H9 (cell line): ENCODE results near the gene NFKBIZ. TPM values are rescaled to one million over a fixed set of nuclear protein-coding genes. Genes with fewer than 3 reads are reported as not detected.

ENCODE experiments used
- DNase-seq: peaks from one replicate; pipeline ENCODE4 v3.0.0-alpha.2; 2017
- H2AFZ ChIP-seq: one replicate; pipeline ENCODE4 v1.6.1; 2013; ENCODE audit warnings: mild to moderate bottlenecking, low read length, control low read depth, moderate library complexity
- H2AK5ac ChIP-seq: 2 replicates; pipeline ENCODE4 v1.6.1; 2013; ENCODE audit warnings: low read length, control low read depth, mixed read lengths; ENCODE audit not compliant: insufficient read length
- H2BK120ac ChIP-seq: one replicate; pipeline ENCODE4 v1.6.1; 2013; ENCODE audit warnings: low read depth, mild to moderate bottlenecking, low read length, control low read depth, inconsistent platforms; ENCODE audit not compliant: poor library complexity, severe bottlenecking
- H2BK12ac ChIP-seq: 2 replicates; pipeline ENCODE4 v1.6.1; 2013; ENCODE audit warnings: low read length, control low read depth, mixed read lengths, low read depth; ENCODE audit not compliant: insufficient read length
- H2BK15ac ChIP-seq: 2 replicates; pipeline ENCODE4 v1.6.1; 2013; ENCODE audit warnings: low read depth, low read length, control low read depth
- H2BK20ac ChIP-seq: one replicate; pipeline ENCODE4 v1.6.1; 2013; ENCODE audit warnings: low read depth, mild to moderate bottlenecking, low read length, control low read depth, inconsistent platforms; ENCODE audit not compliant: poor library complexity, severe bottlenecking
- H2BK5ac ChIP-seq: 2 replicates; pipeline ENCODE4 v1.6.1; 2013; ENCODE audit warnings: low read length, control low read depth, mixed read lengths; ENCODE audit not compliant: insufficient read length
- H3K14ac ChIP-seq: 2 replicates; pipeline ENCODE4 v1.6.1; 2013; ENCODE audit warnings: low read length, control low read depth; ENCODE audit not compliant: insufficient read depth
- H3K18ac ChIP-seq: 2 replicates; pipeline ENCODE4 v1.6.1; 2013; ENCODE audit warnings: low read depth, mild to moderate bottlenecking, mixed read lengths, low read length, control low read depth; ENCODE audit not compliant: insufficient read length
- H3K23ac ChIP-seq: 2 replicates; pipeline ENCODE4 v1.6.1; 2013; ENCODE audit warnings: low read length, control low read depth, mixed read lengths, low read depth; ENCODE audit not compliant: insufficient read length
- H3K23me2 ChIP-seq: 2 replicates; pipeline ENCODE4 v1.6.1; 2013; ENCODE audit warnings: low read depth, mild to moderate bottlenecking, mixed read lengths, low read length, control low read depth; ENCODE audit not compliant: insufficient read length, poor library complexity, severe bottlenecking
- H3K27ac ChIP-seq: 2 replicates; pipeline ENCODE4 v1.5.1; 2013; ENCODE audit warnings: low read length, control low read depth, mixed read lengths, low read depth; ENCODE audit not compliant: insufficient read length
- H3K27me3 ChIP-seq: 2 replicates; pipeline ENCODE4 v1.6.1; 2013; ENCODE audit warnings: low read length, control low read depth, inconsistent platforms; ENCODE audit not compliant: insufficient read depth
- H3K4ac ChIP-seq: 2 replicates; pipeline ENCODE4 v1.6.1; 2013; ENCODE audit warnings: low read depth, mild to moderate bottlenecking, control low read depth, inconsistent platforms, low read length, moderate library complexity
- H3K4me1 ChIP-seq: 2 replicates; pipeline ENCODE4 v1.6.1; 2013; ENCODE audit warnings: low read length, control low read depth, inconsistent platforms; ENCODE audit not compliant: insufficient read depth
- H3K4me2 ChIP-seq: 2 replicates; pipeline ENCODE4 v1.6.1; 2013; ENCODE audit warnings: low read length, control low read depth, mixed read lengths; ENCODE audit not compliant: insufficient read length, insufficient read depth
- H3K56ac ChIP-seq: 2 replicates; pipeline ENCODE4 v1.6.1; 2013; ENCODE audit warnings: low read depth, mild to moderate bottlenecking, mixed read lengths, low read length, control low read depth; ENCODE audit not compliant: insufficient read length
- H3K79me1 ChIP-seq: 2 replicates; pipeline ENCODE4 v1.6.1; 2013; ENCODE audit warnings: low read depth, mild to moderate bottlenecking, moderate library complexity, low read length, control low read depth, inconsistent platforms; ENCODE audit not compliant: insufficient read depth, poor library complexity, severe bottlenecking
- H3K79me2 ChIP-seq: 2 replicates; pipeline ENCODE4 v1.6.1; 2013; ENCODE audit warnings: low read length, control low read depth, inconsistent platforms; ENCODE audit not compliant: insufficient read depth
- H3K9ac ChIP-seq: 2 replicates; pipeline ENCODE4 v1.6.1; 2013; ENCODE audit warnings: low read length, control low read depth, mixed read lengths; ENCODE audit not compliant: insufficient read length; ENCODE audit errors: extremely low read depth
- H3K9me3 ChIP-seq: one replicate; pipeline ENCODE4 v1.6.1; 2013; ENCODE audit warnings: low read depth, low read length, inconsistent platforms; ENCODE audit not compliant: control insufficient read depth
- H3T11ph ChIP-seq: one replicate; pipeline ENCODE4 v1.6.1; 2013; ENCODE audit warnings: mild to moderate bottlenecking, low read length, control low read depth, inconsistent platforms
- H4K20me1 ChIP-seq: one replicate; pipeline ENCODE4 v1.6.1; 2013; ENCODE audit not compliant: control insufficient read depth, insufficient read length, insufficient read depth
- H4K5ac ChIP-seq: 2 replicates; pipeline ENCODE4 v1.6.1; 2013; ENCODE audit warnings: low read depth, mild to moderate bottlenecking, mixed read lengths, low read length, control low read depth; ENCODE audit not compliant: insufficient read length
- H4K8ac ChIP-seq: replicated peaks from 2 replicates; pipeline ENCODE4 v1.6.1; 2013; ENCODE audit warnings: low read length, control low read depth, mixed read lengths, low read depth; ENCODE audit not compliant: insufficient read length
- H4K91ac ChIP-seq: 2 replicates; pipeline ENCODE4 v1.6.1; 2013; ENCODE audit warnings: low read depth, mild to moderate bottlenecking, moderate library complexity, mixed read lengths, low read length, control low read depth; ENCODE audit not compliant: insufficient read length
- H3K27ac Mint-ChIP-seq, 3 experiments: 2 replicates in 2 of 3; 3 replicates in 1 of 3; pipeline ENCODE4 v1.8.0; 2020 to 2021; ENCODE audit warnings: mixed read lengths in 3 of 3, mild to moderate bottlenecking in 1 of 3, moderate library complexity in 1 of 3
- H3K27me3 Mint-ChIP-seq: 2 replicates; pipeline ENCODE4 v1.8.0; 2021; ENCODE audit warnings: low read depth, mild to moderate bottlenecking, moderate library complexity, mixed read lengths
- H3K36me3 Mint-ChIP-seq, 3 experiments: 2 replicates in 2 of 3; 3 replicates in 1 of 3; pipeline ENCODE4 v1.8.0; 2020 to 2021; ENCODE audit warnings: low read depth in 3 of 3, mixed read lengths in 3 of 3; ENCODE audit not compliant: insufficient read depth in 1 of 3
- H3K4me1 Mint-ChIP-seq, 2 experiments: 2 replicates each; pipeline ENCODE4 v1.8.0; 2020; ENCODE audit warnings: mixed read lengths in 2 of 2
- H3K4me3 Mint-ChIP-seq, 2 experiments: 2 replicates in 1 of 2; 3 replicates in 1 of 2; pipeline ENCODE4 v1.8.0; 2020 to 2021; ENCODE audit warnings: mild to moderate bottlenecking in 2 of 2, mixed read lengths in 2 of 2, moderate library complexity in 1 of 2
- H3K9me3 Mint-ChIP-seq, 2 experiments: 2 replicates in 1 of 2; 3 replicates in 1 of 2; pipeline ENCODE4 v1.8.0; 2020; ENCODE audit warnings: mild to moderate bottlenecking in 2 of 2, mixed read lengths in 2 of 2, moderate library complexity in 1 of 2
- CTCF ChIP-seq: fragments of 200-600 bp; sonication (generic); conservative IDR thresholded peaks from 3 replicates; pipeline ENCODE4 v1.8.0; 2021; ENCODE audit warnings: antibody characterized with exemption, mild to moderate bottlenecking
- WGBS: extraction: QIAGEN DNeasy Blood & Tissue Kit; methylation state at CpG from one replicate; pipeline ENCODE4 v1.1.7; 2013; ENCODE audit warnings: missing lambda C conversion rate, low lambda C conversion rate, mixed read lengths; ENCODE audit not compliant: insufficient read length; ENCODE audit errors: extremely low coverage; 5-methylcytosine and 5-hydroxymethylcytosine counted together
- total RNA-seq: library from RNA; stranded (reverse); gene quantifications from 2 replicates; pipeline ENCODE4 v1.2.1, GENCODE V29; 2021

NFKBIZ gene
- total RNA-seq, 1 experiment from 2014 or later, result 11.1 TPM

- Histone ChIP-seq H3K4me1 (no peaks in the 10 kb centered on the region), H3K9me3 (no peaks in the 10 kb centered on the region), H3K23me2 (no peaks in the 10 kb centered on the region), H3K4me2 (no peak overlapping the region), H2BK5ac (no peak overlapping the region), H3K79me2 (no peaks in the 10 kb centered on the region), H3K4ac (no peak overlapping the region), H3K27me3 (no peaks in the 10 kb centered on the region), H4K91ac (no peak overlapping the region), H3K56ac (no peak overlapping the region), H2BK12ac (no peak overlapping the region), H4K8ac (no peak overlapping the region), H3K9ac (no peak overlapping the region), H2BK15ac (no peak overlapping the region), H4K5ac (no peak overlapping the region), H2BK20ac (no peak overlapping the region), H4K20me1 (no peaks in the 10 kb centered on the region), H2BK120ac (no peak overlapping the region), H3K27ac (no peak overlapping the region), H3K14ac (no peak overlapping the region), H3K18ac (no peak overlapping the region), H3T11ph (no peak overlapping the region), H3K79me1 (no peaks in the 10 kb centered on the region), H3K23ac (no peak overlapping the region), H2AFZ (no peak overlapping the region), H2AK5ac (no peak overlapping the region)
- DNase-seq, result no peak
- Mint-ChIP-seq H3K27ac (no peak overlapping the region; a peak in 1 of 7 replicates), H3K4me3 (no peak overlapping the region), H3K36me3 (peaks cover 0 to 5% (median 0%) of the 10 kb centered on the region in 3 experiments; a peak in 2 of 7 replicates), H3K4me1 (peaks cover 7 to 10% of the 10 kb centered on the region in 2 experiments), H3K9me3 (no peaks in the 10 kb centered on the region), H3K27me3 (no peaks in the 10 kb centered on the region)
- WGBS, result no CpG with 5 or more reads among the region's 2 CpGs
- TF ChIP-seq CTCF, result no peak
These were observed 37.4 kb upstream of the NFKBIZ start for GRCh38 chr3:101811875-101812274.
